ENCODE measurements around the gene PI4K2A.

- TF ChIP-seq POLR2A (IDR thresholded peaks at IDR 0.05), result no peak
- TF ChIP-seq, protein P1, sequence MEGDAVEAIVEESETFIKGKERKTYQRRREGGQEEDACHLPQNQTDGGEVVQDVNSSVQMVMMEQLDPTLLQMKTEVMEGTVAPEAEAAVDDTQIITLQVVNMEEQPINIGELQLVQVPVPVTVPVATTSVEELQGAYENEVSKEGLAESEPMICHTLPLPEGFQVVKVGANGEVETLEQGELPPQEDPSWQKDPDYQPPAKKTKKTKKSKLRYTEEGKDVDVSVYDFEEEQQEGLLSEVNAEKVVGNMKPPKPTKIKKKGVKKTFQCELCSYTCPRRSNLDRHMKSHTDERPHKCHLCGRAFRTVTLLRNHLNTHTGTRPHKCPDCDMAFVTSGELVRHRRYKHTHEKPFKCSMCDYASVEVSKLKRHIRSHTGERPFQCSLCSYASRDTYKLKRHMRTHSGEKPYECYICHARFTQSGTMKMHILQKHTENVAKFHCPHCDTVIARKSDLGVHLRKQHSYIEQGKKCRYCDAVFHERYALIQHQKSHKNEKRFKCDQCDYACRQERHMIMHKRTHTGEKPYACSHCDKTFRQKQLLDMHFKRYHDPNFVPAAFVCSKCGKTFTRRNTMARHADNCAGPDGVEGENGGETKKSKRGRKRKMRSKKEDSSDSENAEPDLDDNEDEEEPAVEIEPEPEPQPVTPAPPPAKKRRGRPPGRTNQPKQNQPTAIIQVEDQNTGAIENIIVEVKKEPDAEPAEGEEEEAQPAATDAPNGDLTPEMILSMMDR (IDR thresholded peaks at IDR 0.05), result no peak
These were observed 49.7 kb downstream of the PI4K2A start for GRCh38 chr10:97690133-97690532.

Data from stomach (tissue), 4 donors.